Smooth muscle cell (in vitro differentiated cells): Measurements from ENCODE around the gene KCNJ9. TPM values are rescaled to one million over a fixed set of nuclear protein-coding genes. Genes with fewer than 3 reads are reported as not detected.

ENCODE experiments used
- DNase-seq: peaks from one replicate; lab custom pipeline; 2025; ENCODE audit not compliant: unreplicated experiment; lab: John Stamatoyannopoulos, UW
- H2AFZ ChIP-seq: fragments of 200-600 bp; sonication (generic); 2 replicates; pipeline ENCODE4 v1.6.0; 2016; ENCODE audit warnings: antibody characterized with exemption, low read depth, mild to moderate bottlenecking
- H3F3A ChIP-seq: fragments of 200-600 bp; sonication (generic); 2 replicates; pipeline ENCODE4 v1.6.0; 2017; ENCODE audit warnings: antibody characterized with exemption, low read depth
- H3K27ac ChIP-seq: fragments of 200-600 bp; sonication (generic); 2 replicates; pipeline ENCODE4 v1.5.1; 2016; ENCODE audit warnings: low read depth, mild to moderate bottlenecking
- H3K27me3 ChIP-seq: fragments of 200-600 bp; sonication (generic); 2 replicates; pipeline ENCODE4 v1.6.1; 2016; ENCODE audit warnings: low read depth, mild to moderate bottlenecking
- H3K36me3 ChIP-seq: fragments of 200-600 bp; sonication (generic); 2 replicates; pipeline ENCODE4 v1.5.1; 2016; ENCODE audit warnings: low read depth
- H3K4me1 ChIP-seq: fragments of 200-600 bp; sonication (generic); 2 replicates; pipeline ENCODE4 v1.5.1; 2016; ENCODE audit warnings: low read depth
- H3K4me2 ChIP-seq: fragments of 200-600 bp; sonication (generic); 2 replicates; pipeline ENCODE4 v1.6.0; 2016; ENCODE audit warnings: mild to moderate bottlenecking
- H3K4me3 ChIP-seq: fragments of 200-600 bp; sonication (generic); 2 replicates; pipeline ENCODE4 v1.5.1; 2016; ENCODE audit warnings: mild to moderate bottlenecking
- H3K79me2 ChIP-seq: fragments of 200-600 bp; sonication (generic); 2 replicates; pipeline ENCODE4 v1.6.0; 2016; ENCODE audit warnings: low read depth, mild to moderate bottlenecking
- H3K9ac ChIP-seq: fragments of 200-600 bp; sonication (generic); 2 replicates; pipeline ENCODE4 v1.6.0; 2016; ENCODE audit warnings: low read depth
- H3K9me3 ChIP-seq: fragments of 200-600 bp; sonication (generic); replicated peaks from 2 replicates; pipeline ENCODE4 v1.5.1; 2016; ENCODE audit warnings: low read depth
- H4K20me1 ChIP-seq: fragments of 200-600 bp; sonication (generic); 2 replicates; pipeline ENCODE4 v1.6.0; 2016; ENCODE audit warnings: low read depth
- CTCF ChIP-seq: fragments of 200-600 bp; sonication (generic); IDR thresholded peaks from 2 replicates; pipeline ENCODE4 v1.5.1; 2017; ENCODE audit warnings: borderline replicate concordance, mild to moderate bottlenecking, antibody characterized with exemption; ENCODE audit not compliant: insufficient read depth, poor library complexity, severe bottlenecking
- WGBS: methylation state at CpG from one replicate; pipeline ENCODE4 v1.1.7; 2016; ENCODE audit warnings: low lambda C conversion rate; 5-methylcytosine and 5-hydroxymethylcytosine counted together
- polyA plus RNA-seq: library from polyadenylated mRNA; unstranded; fragments of >200 nt; fragmentation: Nextera tagmentation; extraction: Ambion mirVana; gene quantifications from 2 replicates; pipeline ENCODE4 v1.2.1, GENCODE V29; 2016
- total RNA-seq: library from RNA; depleted of rRNA; stranded (reverse); fragments of >200 nt; gene quantifications from 2 replicates; pipeline ENCODE4 v1.2.3, GENCODE V29; 2014

The KCNJ9 gene
- total and polyA plus RNA-seq, 2 experiments from 2014 or later = not detected

- peaks cover 21% of the 10 kb centered on the region for H3K4me1 ChIP-seq
- no peak overlapping the region for H3K27ac ChIP-seq
- WGBS = 73% methylated on average over 2 of the region's 2 CpGs
- H3K36me3 ChIP-seq = no peaks in the 10 kb centered on the region
- no peak overlapping the region for H3K4me3 ChIP-seq
- no peaks in the 10 kb centered on the region for H4K20me1 ChIP-seq
- H3K79me2 ChIP-seq = no peaks in the 10 kb centered on the region
- peaks cover 10% of the 10 kb centered on the region for H3K27me3 ChIP-seq
- H3K9me3 ChIP-seq = no peaks in the 10 kb centered on the region
- DNase-seq = no peak
- no peak overlapping the region for H2AFZ ChIP-seq
- H3K9ac ChIP-seq = no peak overlapping the region
- no peak overlapping the region for H3K4me2 ChIP-seq
- no peaks in the 10 kb centered on the region for H3F3A ChIP-seq
- TF ChIP-seq CTCF = no peak
Observed at GRCh38 chr1:160045653-160046052, 35.7 kb upstream of the KCNJ9 start.

- Histone ChIP-seq H3K4me3 (no peak overlapping the region), H3K9me3 (no peaks in the 10 kb centered on the region), H3K79me2 (no peaks in the 10 kb centered on the region), H3K4me1 (peaks cover 21% of the 10 kb centered on the region), H3K27ac (no peak overlapping the region), H2AFZ (no peak overlapping the region), H3F3A (no peaks in the 10 kb centered on the region), H3K9ac (no peak overlapping the region), H3K36me3 (no peaks in the 10 kb centered on the region), H3K27me3 (peaks cover 10% of the 10 kb centered on the region), H3K4me2 (peak overlapping the region; percentile 71), H4K20me1 (no peaks in the 10 kb centered on the region)
- peak; percentile 64 for TF ChIP-seq CTCF
- DNase-seq = no peak
- WGBS = 15% methylated on average over 11 of the region's 11 CpGs
Observed at GRCh38 chr1:160046494-160047110, 34.7 kb upstream of the KCNJ9 start.

- no peak overlapping the region for H2AFZ ChIP-seq
- TF ChIP-seq CTCF = no peak
- no peaks in the 10 kb centered on the region for H3K36me3 ChIP-seq
- DNase-seq = no peak
- H3K79me2 ChIP-seq = no peaks in the 10 kb centered on the region
- no peak overlapping the region for H3K9ac ChIP-seq
- no peaks in the 10 kb centered on the region for H3K9me3 ChIP-seq
- WGBS = 90% methylated on average over 9 of the region's 9 CpGs
- no peak overlapping the region for H3K27ac ChIP-seq
- H4K20me1 ChIP-seq = no peaks in the 10 kb centered on the region
- H3K27me3 ChIP-seq = peaks cover 17% of the 10 kb centered on the region
- no peaks in the 10 kb centered on the region for H3F3A ChIP-seq
- peak overlapping the region; percentile 71 for H3K4me2 ChIP-seq
- H3K4me1 ChIP-seq = peaks cover 21% of the 10 kb centered on the region
- no peak overlapping the region for H3K4me3 ChIP-seq
Observed at GRCh38 chr1:160047111-160047991, 34.0 kb upstream of the KCNJ9 start.

- H3K4me2 ChIP-seq = no peak overlapping the region
- H3K4me3 ChIP-seq = no peak overlapping the region
- peaks cover 21% of the 10 kb centered on the region for H3K4me1 ChIP-seq
- no peak for TF ChIP-seq CTCF
- H3K27me3 ChIP-seq = peaks cover 20% of the 10 kb centered on the region
- H3F3A ChIP-seq = no peaks in the 10 kb centered on the region
- no peaks in the 10 kb centered on the region for H4K20me1 ChIP-seq
- H3K27ac ChIP-seq = no peak overlapping the region
- H3K9me3 ChIP-seq = no peaks in the 10 kb centered on the region
- no peaks in the 10 kb centered on the region for H3K36me3 ChIP-seq
- no peak for DNase-seq
- no peaks in the 10 kb centered on the region for H3K79me2 ChIP-seq
- no peak overlapping the region for H2AFZ ChIP-seq
- H3K9ac ChIP-seq = no peak overlapping the region
Observed at GRCh38 chr1:160048335-160048734, 33.0 kb upstream of the KCNJ9 start.
